Sigmoid colon (tissue), 7 donors: ENCODE measurements around the gene ZNF581. TPM values are rescaled to one million over a fixed set of nuclear protein-coding genes. Genes with fewer than 3 reads are reported as not detected.
A peak's percentile ranks its signal among the peaks of the same experiment; 100 is the strongest.

Experiments used
- DNase-seq: peaks from one replicate; pipeline ENCODE4 v3.0.0-alpha.2; 2019
- H3K27ac ChIP-seq, 4 donors: fragments of 200-600 bp; sonication (generic); one replicate each; pipeline ENCODE4 v1.5.1; 2016 to 2019; ENCODE audit warnings: mild to moderate bottlenecking in 1 of 4
- H3K27me3 ChIP-seq, 3 donors: fragments of 200-600 bp; sonication (generic); one replicate each; pipeline ENCODE4 v1.5.1; 2019; ENCODE audit warnings: mild to moderate bottlenecking in 1 of 3
- H3K36me3 ChIP-seq, 4 donors: fragments of 200-600 bp; sonication (generic); one replicate each; pipeline ENCODE4 v1.5.1; 2016 to 2019
- H3K4me1 ChIP-seq, 4 donors: fragments of 200-600 bp; sonication (generic); one replicate each; pipeline ENCODE4 v1.5.1; 2017 to 2019
- H3K4me3 ChIP-seq, 4 donors: fragments of 200-600 bp; sonication (generic); one replicate each; pipeline ENCODE4 v1.5.1; 2017 to 2019; ENCODE audit warnings: mild to moderate bottlenecking in 2 of 4, moderate library complexity in 1 of 4
- H3K9me3 ChIP-seq, 4 donors: fragments of 200-600 bp in 3 of 4; sonication (generic) in 3 of 4; one replicate each; pipeline versions ENCODE4 v1.5.1 to v1.6.1; 2013 to 2019
- CTCF ChIP-seq, 4 experiments: fragments of 450-650 bp in 3 of 4; fragments of 200-600 bp in 1 of 4; IDR thresholded peaks; one replicate each; pipeline ENCODE4 v1.5.1; 2016 to 2019; ENCODE audit warnings: antibody characterized with exemption in 4 of 4, mild to moderate bottlenecking in 3 of 4, moderate library complexity in 2 of 4
- EP300 ChIP-seq, 4 donors: sonication (generic); formaldehyde crosslinking; IDR thresholded peaks; one replicate each; pipeline ENCODE4 v1.6.1; 2017; ENCODE audit warnings: antibody characterized with exemption in 4 of 4
- POLR2A ChIP-seq, 2 donors: fragments of 450-650 bp; IDR thresholded peaks; one replicate each; pipeline ENCODE4 v1.6.1; 2016; ENCODE audit warnings: antibody characterized with exemption in 2 of 2, mild to moderate bottlenecking in 2 of 2, moderate library complexity in 2 of 2
- POLR2AphosphoS5 ChIP-seq, 4 donors: sonication (generic); formaldehyde crosslinking; IDR thresholded peaks; one replicate each; pipeline ENCODE4 v1.6.1; 2017; ENCODE audit warnings: antibody characterized with exemption in 4 of 4
- WGBS, 2 donors: extraction: QIAGEN DNeasy Blood & Tissue Kit; methylation state at CpG; one replicate each; pipeline ENCODE4 v1.1.7; 2013; 5-methylcytosine and 5-hydroxymethylcytosine counted together
- intact Hi-C: fragments of 100-400 bp; cut with DNase I; formaldehyde crosslinking; loops from one replicate; pipeline ENCODE4 v1.15.1; 2023
- polyA plus RNA-seq, 3 donors: library from polyadenylated mRNA; stranded (reverse); fragments of 200-250 nt; gene quantifications; one replicate each; pipeline ENCODE4 v1.2.3, GENCODE V29; 2013
- total RNA-seq, 4 donors: library from RNA; depleted of rRNA; stranded (reverse); fragments of >200 nt; gene quantifications; one replicate each; pipeline ENCODE4 v1.1.0, GENCODE V29; 2016
- donor health status: healthy with polysubstance abuse.
- donor health status: Bipolar disorder and iron deficiency.
- donor health status: healthy.

Gene ZNF581
- total and polyA plus RNA-seq, 7 donors, result 17.1 to 43.2 (median 23.4) TPM

GRCh38 chr19:55641426-55642152 is 1.9 kb upstream of the ZNF581 start:
- H3K36me3 ChIP-seq, result peaks cover 0 to 23% (median 2%) of the 10 kb centered on the region in 4 donors
- no peak for TF ChIP-seq CTCF (IDR thresholded peaks at IDR 0.05)
- TF ChIP-seq POLR2AphosphoS5 (IDR thresholded peaks at IDR 0.05), result peak in 2 of 4 donors; percentile 17 to 27
- no peak for TF ChIP-seq POLR2A (IDR thresholded peaks at IDR 0.05)
- no peak for TF ChIP-seq EP300 (IDR thresholded peaks at IDR 0.05)
- no peaks in the 10 kb centered on the region for H3K27me3 ChIP-seq
- peak; percentile 75 for DNase-seq
- peaks cover 0 to 75% (median 70%) of the 10 kb centered on the region in 4 donors for H3K4me1 ChIP-seq
- WGBS, 2 donors, result 1 to 2% methylated on average over 25 of the region's 25 CpGs
- peak overlapping the region; percentile 78 to 99 (median 85) for H3K4me3 ChIP-seq
- no peaks in the 10 kb centered on the region for H3K9me3 ChIP-seq
- H3K27ac ChIP-seq, result peak overlapping the region; percentile 84 to 98 (median 97)
- intact Hi-C loops, result no loop called here

- intact Hi-C loops, result no loop called here
- DNase-seq, result peak; percentile 72
- no peaks in the 10 kb centered on the region for H3K9me3 ChIP-seq
- H3K27me3 ChIP-seq, result no peaks in the 10 kb centered on the region
- TF ChIP-seq EP300 (IDR thresholded peaks at IDR 0.05) (no peak), POLR2AphosphoS5 (IDR thresholded peaks at IDR 0.05) (peak in 1 of 4 donors; percentile 4)
- H3K36me3 ChIP-seq, result peaks cover 0 to 23% (median 2%) of the 10 kb centered on the region in 4 donors
- H3K4me1 ChIP-seq, result peaks cover 0 to 74% (median 69%) of the 10 kb centered on the region in 4 donors
- WGBS, 2 donors, result 0 to 1% methylated on average over 65 of the region's 65 CpGs
- peak overlapping the region; percentile 84 to 98 (median 97) for H3K27ac ChIP-seq
- H3K4me3 ChIP-seq, result peak overlapping the region; percentile 78 to 99 (median 85)
Measured at GRCh38 chr19:55642153-55643002, 1.1 kb upstream of the ZNF581 start.

GRCh38 chr19:55643887-55644176 is 383 bp downstream of the ZNF581 start:
- H3K27me3 ChIP-seq, result no peaks in the 10 kb centered on the region
- no peaks in the 10 kb centered on the region for H3K9me3 ChIP-seq
- no peak for DNase-seq
- H3K4me1 ChIP-seq, result peaks cover 0 to 75% (median 68%) of the 10 kb centered on the region in 4 donors
- intact Hi-C loops, result no loop called here
- 0 to 1% methylated on average over 15 of the region's 15 CpGs for WGBS, 2 donors
- H3K27ac ChIP-seq, result peak overlapping the region; percentile 84 to 98 (median 97)
- peak overlapping the region; percentile 78 to 99 (median 85) for H3K4me3 ChIP-seq
- H3K36me3 ChIP-seq, result peaks cover 0 to 16% (median 2%) of the 10 kb centered on the region in 4 donors
- TF ChIP-seq POLR2AphosphoS5 (IDR thresholded peaks at IDR 0.05), result no peak

- intact Hi-C loops, result no loop called here
- no peaks in the 10 kb centered on the region for H3K9me3 ChIP-seq
- H3K27ac ChIP-seq, result peak overlapping the region; percentile 84 to 98 (median 97)
- DNase-seq, result no peak
- H3K4me1 ChIP-seq, result peaks cover 0 to 75% (median 68%) of the 10 kb centered on the region in 4 donors
- 48 to 57% methylated on average over 12 of the region's 12 CpGs for WGBS, 2 donors
- peaks cover 0 to 16% (median 2%) of the 10 kb centered on the region in 4 donors for H3K36me3 ChIP-seq
- no peak for TF ChIP-seq POLR2A (IDR thresholded peaks at IDR 0.05)
- TF ChIP-seq EP300 (IDR thresholded peaks at IDR 0.05), result no peak
- no peak for TF ChIP-seq CTCF (IDR thresholded peaks at IDR 0.05)
- TF ChIP-seq POLR2AphosphoS5 (IDR thresholded peaks at IDR 0.05), result no peak
- no peaks in the 10 kb centered on the region for H3K27me3 ChIP-seq
- peak overlapping the region; percentile 78 to 99 (median 85) for H3K4me3 ChIP-seq
Measured at GRCh38 chr19:55644191-55644833, 863 bp downstream of the ZNF581 start.

GRCh38 chr19:55644842-55645511 is 1.5 kb downstream of the ZNF581 start:
- H3K27ac ChIP-seq, result no peak overlapping the region
- peaks cover 0 to 16% (median 2%) of the 10 kb centered on the region in 4 donors for H3K36me3 ChIP-seq
- H3K4me1 ChIP-seq, result peaks cover 0 to 72% (median 68%) of the 10 kb centered on the region in 4 donors
- TF ChIP-seq EP300 (IDR thresholded peaks at IDR 0.05), result no peak
- TF ChIP-seq POLR2AphosphoS5 (IDR thresholded peaks at IDR 0.05), result peak in 1 of 4 donors; percentile 14
- WGBS, 2 donors, result 86 to 90% methylated on average over 28 of the region's 28 CpGs
- DNase-seq, result no peak
- H3K9me3 ChIP-seq, result no peaks in the 10 kb centered on the region
- H3K27me3 ChIP-seq, result no peaks in the 10 kb centered on the region
- H3K4me3 ChIP-seq, result peak overlapping the region in 1 of 4 donors; percentile 91
- intact Hi-C loops, result no loop called here
